ENCODE results near the gene TANGO6.
A peak's percentile ranks its signal among the peaks of the same experiment; 100 is the strongest.
"Not testable (repeated sequence)": the region's sequence is repeated elsewhere in the genome, so short reads cannot be mapped to it uniquely, and the experiment has no call there.

The TANGO6 gene

DNA sequence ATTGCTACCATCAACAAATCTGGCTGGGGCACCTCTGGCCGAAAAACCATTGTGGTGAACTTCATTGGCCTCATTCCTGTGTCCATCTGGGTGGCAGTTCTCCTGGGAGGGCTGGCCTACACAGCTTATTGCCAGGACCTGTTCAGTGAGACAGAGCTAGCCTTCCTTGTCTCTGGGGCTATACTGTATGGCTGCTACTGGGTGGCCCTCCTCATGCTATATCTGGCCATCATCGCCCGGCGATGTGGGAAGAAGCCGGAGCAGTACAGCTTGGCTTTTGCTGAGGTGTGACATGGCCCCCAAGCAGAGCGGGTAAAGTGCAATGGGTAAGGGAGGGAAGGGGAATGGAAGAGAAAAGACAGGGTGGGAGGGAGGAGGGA lies 271.6 kb downstream of the TANGO6 start:
- no peak for DNase-seq (ENCODE audit: low read depth in 4 of 4, low spot score in 1 of 4)

DNA sequence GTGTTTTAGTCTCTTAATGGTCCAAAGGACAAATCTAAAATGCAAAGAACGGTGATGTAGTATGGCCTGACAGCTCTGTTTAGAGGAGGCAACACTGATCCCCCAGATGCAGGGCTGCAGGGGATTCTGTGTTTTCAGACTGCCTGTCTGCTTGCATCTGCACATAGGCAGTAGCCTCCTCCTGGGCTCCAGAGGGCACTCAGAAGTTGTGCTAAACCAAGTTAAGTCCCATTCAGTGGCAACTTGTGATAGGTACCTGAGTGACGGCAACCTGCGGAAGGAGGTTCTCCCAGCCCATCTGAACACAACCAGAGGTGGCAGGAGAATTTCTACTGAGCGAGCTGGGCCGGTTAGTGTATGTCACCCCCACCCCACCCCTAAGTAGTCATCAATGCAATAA lies 272.0 kb downstream of the TANGO6 start:
- no peak for DNase-seq (ENCODE audit: low read depth in 4 of 4, low spot score in 1 of 4)

- no peak for DNase-seq (ENCODE audit: low read depth in 4 of 4, low spot score in 1 of 4)
Measured at GRCh38 chr16:69115837-69116236, 272.5 kb downstream of the TANGO6 start.

GRCh38 chr16:69116256-69116875 lies 273.0 kb downstream of the TANGO6 start:
- no peak for DNase-seq (ENCODE audit: low read depth in 4 of 4, low spot score in 1 of 4)

GRCh38 chr16:69116906-69117305 lies 273.6 kb downstream of the TANGO6 start:
- no peak for DNase-seq (ENCODE audit: low read depth in 4 of 4, low spot score in 1 of 4)

DNA sequence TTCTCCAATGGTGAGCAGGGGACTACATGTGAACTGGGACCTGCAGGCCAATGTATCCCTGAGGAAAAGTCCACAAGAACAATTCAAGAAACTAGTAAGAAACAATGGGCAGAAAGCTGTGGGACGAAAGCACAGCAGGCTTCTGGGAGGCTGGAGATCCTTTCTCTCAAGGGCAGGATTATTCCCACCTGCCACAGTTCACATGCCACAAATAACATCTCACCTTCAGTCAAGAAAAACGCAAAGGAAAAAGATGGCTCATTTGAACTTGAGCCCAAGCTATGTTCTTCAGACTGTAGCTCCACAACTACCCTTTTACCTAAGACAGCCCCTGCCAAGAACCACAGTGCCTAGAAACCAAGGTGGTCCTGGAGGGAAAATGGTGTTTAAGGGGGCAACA lies 275.1 kb downstream of the TANGO6 start:
- DNase-seq (ENCODE audit: low read depth in 4 of 4, low spot score in 1 of 4): no peak

- no peak for DNase-seq (ENCODE audit: low read depth in 4 of 4, low spot score in 1 of 4)
Measured at GRCh38 chr16:69118994-69119393, 275.7 kb downstream of the TANGO6 start.

DNA sequence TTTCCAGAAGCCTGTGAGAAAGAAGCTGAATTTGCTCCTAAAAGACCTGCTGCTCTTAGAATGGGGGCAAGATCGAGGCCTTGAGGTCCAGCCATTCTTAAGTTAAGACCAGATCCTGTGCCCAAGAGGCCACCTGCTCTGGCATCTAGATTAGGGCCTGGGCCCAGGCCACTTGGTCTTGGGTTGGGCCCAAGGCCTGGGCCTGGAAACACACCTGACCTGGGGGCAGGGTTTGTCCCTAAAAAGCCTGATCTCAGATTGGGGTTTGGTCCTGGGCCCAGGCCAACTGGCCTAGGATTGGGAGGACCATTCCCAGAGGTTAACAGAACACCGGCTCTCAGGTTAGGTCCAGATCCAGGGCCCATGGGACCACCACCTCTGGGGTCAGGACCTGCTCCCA lies 276.2 kb downstream of the TANGO6 start:
- DNase-seq (ENCODE audit: low read depth in 4 of 4, low spot score in 1 of 4): no peak

DNA sequence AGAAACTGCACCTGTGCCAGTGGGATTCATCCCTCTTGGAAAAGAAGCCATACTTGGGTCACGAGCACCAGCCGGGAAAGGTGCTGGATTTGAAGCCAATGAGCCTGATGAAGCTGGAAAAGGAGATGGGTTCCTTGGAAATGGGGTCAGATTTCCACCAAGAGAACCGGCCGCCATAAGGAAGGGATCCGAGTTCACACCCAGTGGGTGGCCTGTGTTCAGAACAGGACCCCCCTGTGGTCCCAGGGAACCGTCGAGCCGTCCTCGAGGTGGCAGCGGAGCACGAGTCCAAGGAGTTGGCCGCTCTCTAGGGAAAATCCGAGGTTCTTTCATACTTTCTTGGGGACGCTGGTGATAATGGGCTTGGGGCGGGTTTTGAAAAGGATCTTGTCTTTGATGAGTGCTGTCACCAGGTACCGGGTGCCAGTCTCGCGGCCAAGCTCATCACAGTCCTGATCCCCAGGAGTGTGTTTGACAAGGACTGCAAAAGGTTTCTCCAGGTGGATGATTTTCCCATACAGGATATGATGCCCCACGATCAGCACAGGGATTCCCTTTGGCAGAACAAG lies 276.8 kb downstream of the TANGO6 start:
- no peak for DNase-seq (ENCODE audit: low read depth in 4 of 4, low spot score in 1 of 4)

DNA sequence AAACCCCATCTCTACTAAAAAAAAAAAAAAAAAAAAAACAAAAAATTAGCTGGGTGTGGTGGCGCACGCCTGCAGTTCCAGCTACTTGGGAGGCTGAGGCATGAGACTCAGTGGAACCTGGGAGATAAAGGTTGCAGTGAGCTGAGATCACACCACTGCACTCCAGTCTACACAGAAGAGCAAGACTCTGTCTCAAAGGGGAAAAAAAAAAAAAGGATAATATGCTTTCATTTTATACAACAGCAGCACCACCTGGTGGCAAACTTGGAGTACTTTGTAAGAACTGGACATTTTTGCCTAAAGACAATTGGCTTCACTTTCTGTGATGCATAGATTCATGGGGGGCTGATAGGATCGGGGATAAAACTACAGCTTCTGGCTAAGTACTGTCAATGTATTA lies 280.6 kb downstream of the TANGO6 start:
- peak; percentile 26 to 47 (median 40) for DNase-seq (ENCODE audit: low read depth in 4 of 4, low spot score in 1 of 4)

DNA sequence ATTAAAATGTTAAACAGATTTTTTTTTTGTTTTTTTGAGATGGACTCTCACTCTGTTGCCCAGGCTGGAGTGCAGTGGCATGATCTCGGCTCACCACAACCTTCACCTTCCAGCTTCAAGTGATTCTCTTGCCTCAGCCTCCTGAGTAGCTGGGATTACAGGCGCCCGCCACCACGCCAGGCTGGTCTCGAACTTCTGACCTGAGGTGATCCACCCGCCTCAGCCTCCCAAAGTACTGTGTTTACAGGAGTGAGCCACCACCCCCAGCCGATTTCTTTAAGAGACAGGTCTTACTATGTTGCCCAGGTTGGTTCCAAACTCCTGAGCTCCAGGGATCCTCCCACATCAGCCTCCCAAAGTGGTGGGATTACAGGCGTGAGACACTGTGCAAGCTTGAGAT lies 281.1 kb downstream of the TANGO6 start:
- not testable (repeated sequence) for DNase-seq (ENCODE audit: low read depth in 4 of 4, low spot score in 1 of 4)

- DNase-seq (ENCODE audit: low read depth in 4 of 4, low spot score in 1 of 4): not testable (repeated sequence)
Measured at GRCh38 chr16:69124961-69125360, 281.6 kb downstream of the TANGO6 start.

- no peak for DNase-seq (ENCODE audit: low read depth in 4 of 4, low spot score in 1 of 4)
Measured at GRCh38 chr16:69126221-69126620, 282.9 kb downstream of the TANGO6 start.

- not testable (repeated sequence) for DNase-seq (ENCODE audit: low read depth in 4 of 4, low spot score in 1 of 4)
Measured at GRCh38 chr16:69126801-69127200, 283.5 kb downstream of the TANGO6 start.

GRCh38 chr16:69127966-69128510 lies 284.7 kb downstream of the TANGO6 start:
- DNase-seq (ENCODE audit: low read depth in 4 of 4, low spot score in 1 of 4): no peak

- DNase-seq (ENCODE audit: low read depth in 4 of 4, low spot score in 1 of 4): no peak
Measured at GRCh38 chr16:69130461-69130860, 287.1 kb downstream of the TANGO6 start.

DNA sequence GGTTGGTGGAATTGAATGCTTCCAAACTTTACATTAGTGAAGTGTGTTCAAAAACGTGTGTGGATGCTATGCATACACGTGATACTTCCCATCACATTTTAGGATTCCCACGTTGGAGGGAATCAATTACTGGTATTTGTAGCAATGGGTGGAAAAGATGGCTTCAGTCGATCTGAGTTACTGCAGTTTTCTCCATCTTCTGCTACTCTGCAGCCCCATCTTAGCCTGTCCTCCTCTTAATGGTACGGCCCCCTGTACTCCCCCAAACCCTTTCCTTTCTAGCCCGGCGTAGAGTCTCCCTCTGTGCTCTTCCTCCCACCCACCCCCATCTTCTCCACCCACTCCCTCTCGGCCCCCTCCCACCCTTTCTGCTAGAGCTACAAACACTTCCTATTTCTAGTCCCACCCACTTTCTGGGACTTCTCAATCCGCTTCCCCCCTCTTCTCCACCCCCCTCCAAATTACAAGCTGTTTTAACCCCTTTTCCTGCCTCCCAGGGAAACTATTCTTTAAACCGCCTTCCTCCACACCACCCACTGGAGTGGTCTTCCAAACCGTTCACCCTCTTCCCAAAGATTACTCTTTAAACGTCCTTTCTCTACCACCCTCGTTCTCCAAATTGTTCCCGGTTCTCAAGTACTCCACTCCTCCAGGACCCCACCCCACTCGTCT lies 288.0 kb downstream of the TANGO6 start:
- DNase-seq (ENCODE audit: low read depth in 4 of 4, low spot score in 1 of 4): no peak

- DNase-seq (ENCODE audit: low read depth in 4 of 4, low spot score in 1 of 4): peak; percentile 49 to 85 (median 68)
Measured at GRCh38 chr16:69131839-69132423, 288.6 kb downstream of the TANGO6 start.

- peak; percentile 80 to 83 (median 81) for DNase-seq (ENCODE audit: low read depth in 4 of 4, low spot score in 1 of 4)
Measured at GRCh38 chr16:69132424-69133252, 289.3 kb downstream of the TANGO6 start, which contains the start of the genes CHTF8 and UTP4. CHTF8 (minus strand) TSS chr16:69132588; CDS start chr16:69121458, 11,130 bp downstream. UTP4 (plus strand) TSS chr16:69132649; CDS start chr16:69133460, 811 bp downstream.

GRCh38 chr16:69133373-69133954 lies 290.1 kb downstream of the TANGO6 start:
- no peak for DNase-seq (ENCODE audit: low read depth in 4 of 4, low spot score in 1 of 4)
